T follicular helper cell (primary cell): ENCODE data around the gene PLXNB1.
"Not testable (repeated sequence)": the region's sequence is repeated elsewhere in the genome, so short reads cannot be mapped to it uniquely, and the experiment has no call there.

Experiments used
- DNase-seq: peaks from one replicate; pipeline ENCODE4 v3.0.0-alpha.2; 2020; ENCODE audit warnings: low read depth
- total RNA-seq, 2 experiments: gene quantifications; one replicate each; lab custom pipeline; 2026; lab: John Stamatoyannopoulos, UW

PLXNB1 gene, protein sequence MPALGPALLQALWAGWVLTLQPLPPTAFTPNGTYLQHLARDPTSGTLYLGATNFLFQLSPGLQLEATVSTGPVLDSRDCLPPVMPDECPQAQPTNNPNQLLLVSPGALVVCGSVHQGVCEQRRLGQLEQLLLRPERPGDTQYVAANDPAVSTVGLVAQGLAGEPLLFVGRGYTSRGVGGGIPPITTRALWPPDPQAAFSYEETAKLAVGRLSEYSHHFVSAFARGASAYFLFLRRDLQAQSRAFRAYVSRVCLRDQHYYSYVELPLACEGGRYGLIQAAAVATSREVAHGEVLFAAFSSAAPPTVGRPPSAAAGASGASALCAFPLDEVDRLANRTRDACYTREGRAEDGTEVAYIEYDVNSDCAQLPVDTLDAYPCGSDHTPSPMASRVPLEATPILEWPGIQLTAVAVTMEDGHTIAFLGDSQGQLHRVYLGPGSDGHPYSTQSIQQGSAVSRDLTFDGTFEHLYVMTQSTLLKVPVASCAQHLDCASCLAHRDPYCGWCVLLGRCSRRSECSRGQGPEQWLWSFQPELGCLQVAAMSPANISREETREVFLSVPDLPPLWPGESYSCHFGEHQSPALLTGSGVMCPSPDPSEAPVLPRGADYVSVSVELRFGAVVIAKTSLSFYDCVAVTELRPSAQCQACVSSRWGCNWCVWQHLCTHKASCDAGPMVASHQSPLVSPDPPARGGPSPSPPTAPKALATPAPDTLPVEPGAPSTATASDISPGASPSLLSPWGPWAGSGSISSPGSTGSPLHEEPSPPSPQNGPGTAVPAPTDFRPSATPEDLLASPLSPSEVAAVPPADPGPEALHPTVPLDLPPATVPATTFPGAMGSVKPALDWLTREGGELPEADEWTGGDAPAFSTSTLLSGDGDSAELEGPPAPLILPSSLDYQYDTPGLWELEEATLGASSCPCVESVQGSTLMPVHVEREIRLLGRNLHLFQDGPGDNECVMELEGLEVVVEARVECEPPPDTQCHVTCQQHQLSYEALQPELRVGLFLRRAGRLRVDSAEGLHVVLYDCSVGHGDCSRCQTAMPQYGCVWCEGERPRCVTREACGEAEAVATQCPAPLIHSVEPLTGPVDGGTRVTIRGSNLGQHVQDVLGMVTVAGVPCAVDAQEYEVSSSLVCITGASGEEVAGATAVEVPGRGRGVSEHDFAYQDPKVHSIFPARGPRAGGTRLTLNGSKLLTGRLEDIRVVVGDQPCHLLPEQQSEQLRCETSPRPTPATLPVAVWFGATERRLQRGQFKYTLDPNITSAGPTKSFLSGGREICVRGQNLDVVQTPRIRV (N-terminal part only)
- 8.3 to 17.6 reads per million in 2 experiments for total RNA-seq

DNA sequence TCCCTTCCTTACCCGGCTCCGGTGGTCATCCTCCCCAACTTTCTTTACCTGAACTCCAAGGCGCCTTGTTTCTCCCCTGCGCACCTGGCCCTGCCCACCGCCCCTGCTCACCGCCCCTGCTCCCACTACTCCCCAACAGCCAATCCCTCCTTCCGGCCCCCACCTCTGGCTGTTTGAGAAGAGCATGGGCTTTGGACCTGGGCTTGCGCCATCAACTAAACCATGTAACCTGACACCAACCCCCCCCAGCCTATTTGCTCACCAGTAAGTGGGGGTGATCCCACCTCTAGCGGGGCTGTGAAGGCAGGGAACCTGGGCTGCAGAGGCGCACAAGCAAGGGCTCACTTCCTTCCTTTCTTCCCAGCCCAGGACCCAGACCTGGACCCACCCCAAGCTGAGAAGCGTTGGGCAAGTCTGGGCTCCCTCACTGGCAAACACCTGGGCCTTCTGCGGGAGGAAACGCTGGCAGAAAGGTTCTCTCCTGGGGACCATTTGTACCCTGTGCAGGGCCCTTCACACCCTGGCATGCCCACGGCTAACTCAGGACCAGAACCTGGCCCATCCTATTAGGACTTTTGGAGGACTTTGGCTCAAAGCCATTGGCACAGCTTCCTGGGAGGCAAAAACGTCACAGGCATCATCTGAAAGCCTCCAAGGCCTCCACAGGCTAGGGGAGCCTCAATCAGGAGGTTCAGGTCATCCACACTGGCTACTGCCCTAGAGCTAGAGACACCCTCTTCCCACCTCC is at the start of gene PLXNB1:
TSS of gene PLXNB1 (minus strand) at position 127 of the 748 bp plus-strand sequence. CDS start 5,475 bp downstream, outside the sequence.
- DNase-seq = no peak

DNA sequence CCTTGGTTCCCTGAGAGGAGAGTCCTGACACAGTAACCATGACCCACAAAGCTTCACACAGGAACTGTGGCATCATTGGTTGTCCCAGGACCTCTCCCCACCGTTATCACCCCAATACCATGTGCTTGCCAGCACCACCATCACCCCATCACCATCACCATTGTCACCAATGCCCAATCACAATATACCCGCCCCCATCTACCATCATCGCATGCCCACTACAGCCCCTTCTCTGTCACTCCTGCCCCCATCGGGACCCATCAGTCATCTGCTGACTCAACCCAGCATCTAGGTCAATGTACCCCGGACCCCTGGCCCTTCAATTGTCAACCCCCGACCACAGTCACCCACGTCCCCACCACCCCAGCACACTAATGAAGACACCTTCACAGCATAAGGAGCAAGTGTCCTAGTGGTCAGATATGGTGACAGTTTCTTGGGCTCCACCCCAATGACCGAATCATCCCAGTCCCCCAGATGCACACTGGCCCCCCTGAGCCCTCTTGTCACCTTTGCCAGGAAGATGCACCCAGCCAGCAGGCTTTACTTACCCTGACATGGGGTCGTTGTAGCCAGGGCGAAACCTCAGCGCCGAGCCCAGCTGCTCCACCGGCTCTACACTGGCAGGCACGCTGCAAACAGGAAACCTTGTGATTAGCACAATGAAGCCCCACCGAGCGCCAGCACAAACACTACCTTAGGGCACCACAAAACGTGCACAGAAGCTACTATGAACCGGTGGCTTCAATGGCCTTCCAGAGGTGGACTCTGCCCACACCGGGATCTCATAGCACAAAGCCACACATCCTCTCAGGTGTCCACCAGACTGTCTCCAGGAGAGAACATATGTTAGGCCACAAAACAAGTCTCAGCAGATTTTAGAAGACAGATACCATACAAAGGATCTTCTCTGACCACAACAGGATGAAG is 49.0 kb upstream of the PLXNB1 start:
- DNase-seq = peak; percentile 49

DNA sequence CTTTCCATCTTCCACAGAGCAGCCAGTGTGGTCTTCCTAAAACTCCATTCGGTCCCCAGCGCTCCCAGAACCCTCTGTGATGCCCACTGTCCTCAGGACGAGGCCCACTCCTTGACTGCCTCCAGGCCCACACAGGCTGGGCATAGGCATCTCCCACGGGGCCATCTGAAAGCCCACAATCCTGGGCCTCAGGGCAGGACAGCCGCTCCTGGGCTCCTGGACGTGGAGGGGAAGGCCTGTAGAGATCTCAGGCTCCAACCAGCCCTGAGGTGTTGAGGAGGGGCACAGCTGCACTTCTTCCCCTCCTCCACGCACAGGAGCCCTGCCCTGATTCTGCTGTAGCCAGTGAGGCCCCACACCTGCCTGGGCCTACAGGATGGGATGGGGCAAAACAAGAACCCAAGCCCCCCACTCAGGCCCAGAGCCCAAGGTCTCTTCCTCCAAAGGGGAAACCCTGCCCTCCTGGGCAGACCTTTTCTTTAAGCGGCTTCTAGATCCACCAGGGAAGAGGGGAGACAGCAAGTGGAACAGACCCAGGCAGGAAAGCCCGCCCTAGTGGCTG is 48.2 kb upstream of the PLXNB1 start:
- no peak for DNase-seq

DNA sequence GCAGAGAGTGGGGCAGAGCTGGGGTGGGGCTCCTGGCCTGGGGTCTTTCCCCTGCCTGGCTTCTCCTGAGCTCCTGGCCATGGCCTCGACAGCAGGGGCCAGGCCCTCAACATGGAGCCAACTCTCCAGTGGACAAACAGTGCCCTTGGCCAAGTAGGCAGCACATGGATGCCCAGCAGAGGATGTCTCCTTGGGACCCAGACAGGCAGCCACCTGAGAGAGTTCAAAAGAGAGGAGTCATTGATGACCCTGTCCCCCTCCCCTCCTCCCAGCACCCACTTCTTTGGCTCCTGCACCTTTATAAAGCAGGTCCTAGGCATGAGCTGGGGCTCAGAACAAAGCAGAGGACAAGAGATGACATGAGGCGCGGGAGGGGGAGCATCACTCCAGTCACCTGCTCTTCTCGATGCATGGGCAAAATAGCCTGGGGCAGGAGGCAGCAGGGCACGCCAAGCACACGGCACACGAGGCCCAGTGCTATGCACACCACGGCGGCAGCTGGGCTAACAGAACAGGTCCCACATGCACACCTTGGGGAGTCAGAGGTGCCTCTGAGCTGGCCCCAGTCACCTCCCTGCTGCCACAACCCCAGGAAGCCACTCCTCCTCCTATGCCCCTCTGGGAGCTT is 46.7 kb upstream of the PLXNB1 start:
- no peak for DNase-seq

DNA sequence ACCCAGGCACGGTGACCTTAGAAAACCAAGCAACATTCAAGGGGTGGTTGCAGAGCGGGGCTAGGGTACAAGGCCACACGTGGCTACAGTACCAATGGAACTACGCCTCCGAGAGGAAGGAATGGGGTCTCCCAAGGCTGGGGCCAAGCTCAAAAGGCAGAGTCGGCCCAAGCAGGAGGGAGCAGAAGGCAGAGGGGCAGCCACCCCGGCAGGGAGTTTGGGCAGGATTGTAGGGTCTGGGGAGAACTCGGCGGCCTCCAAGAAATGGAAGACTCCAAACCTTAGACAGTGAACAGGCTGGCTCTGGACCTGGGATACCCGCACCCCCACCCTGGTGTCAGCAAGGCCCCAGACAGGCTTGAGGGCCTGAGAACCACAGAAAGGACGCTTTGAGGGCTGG is 45.3 kb upstream of the PLXNB1 start:
- DNase-seq = no peak

DNA sequence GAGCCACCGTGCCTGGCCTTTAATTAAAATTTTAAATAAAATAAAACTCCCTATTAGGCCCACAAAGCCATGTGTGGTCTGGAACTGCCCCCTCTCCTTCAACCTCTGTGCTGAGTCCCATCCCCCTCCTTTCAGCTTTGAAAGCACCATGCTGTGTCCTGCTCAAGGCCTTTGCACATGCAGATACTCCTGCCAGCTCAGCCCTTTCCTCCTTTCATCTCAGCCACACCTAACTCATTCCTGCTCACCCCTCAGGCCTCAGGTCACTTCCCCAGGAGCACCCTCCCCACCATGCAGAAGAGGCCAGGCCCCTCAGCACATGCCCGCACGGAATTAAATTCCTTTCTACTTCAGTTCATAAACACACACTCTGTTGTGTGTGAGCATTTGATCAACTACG is 44.7 kb upstream of the PLXNB1 start:
- no peak for DNase-seq

DNA sequence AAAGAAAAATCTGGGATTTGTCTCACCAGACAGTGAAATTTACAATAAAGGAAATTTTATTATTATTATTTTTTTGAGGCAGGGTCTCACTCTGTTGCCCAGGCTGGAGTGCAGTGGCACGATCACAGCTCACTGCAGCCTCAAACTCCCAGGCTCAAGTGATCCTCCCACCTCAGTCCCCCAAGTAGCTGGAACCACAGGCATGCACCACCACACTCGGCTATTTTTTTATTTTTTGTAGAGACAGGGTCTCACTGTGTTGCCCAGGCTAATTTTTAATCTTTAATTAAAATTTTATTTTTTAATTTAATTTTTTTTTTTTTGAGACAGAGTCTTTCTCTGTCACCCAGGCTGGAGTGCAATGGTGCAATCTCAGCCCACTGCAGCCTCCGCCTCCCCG is 44.1 kb upstream of the PLXNB1 start:
- not testable (repeated sequence) for DNase-seq

DNA sequence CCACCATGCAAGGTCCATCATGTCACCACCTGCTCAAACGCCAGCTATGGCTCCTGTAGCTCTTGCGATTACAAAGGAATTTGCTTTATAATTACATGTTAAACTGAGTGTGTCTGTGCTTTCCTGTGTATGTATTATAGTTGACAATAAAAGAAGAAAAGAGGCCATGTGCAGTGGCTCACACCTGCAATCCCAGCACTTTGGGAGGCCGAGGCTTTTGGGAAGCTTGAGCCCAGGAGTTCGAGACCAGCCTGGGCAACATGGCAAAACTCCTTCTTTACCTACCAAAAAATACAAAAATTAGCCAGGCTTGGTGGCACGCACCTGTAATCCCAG is 43.7 kb upstream of the PLXNB1 start:
- no peak for DNase-seq

DNA sequence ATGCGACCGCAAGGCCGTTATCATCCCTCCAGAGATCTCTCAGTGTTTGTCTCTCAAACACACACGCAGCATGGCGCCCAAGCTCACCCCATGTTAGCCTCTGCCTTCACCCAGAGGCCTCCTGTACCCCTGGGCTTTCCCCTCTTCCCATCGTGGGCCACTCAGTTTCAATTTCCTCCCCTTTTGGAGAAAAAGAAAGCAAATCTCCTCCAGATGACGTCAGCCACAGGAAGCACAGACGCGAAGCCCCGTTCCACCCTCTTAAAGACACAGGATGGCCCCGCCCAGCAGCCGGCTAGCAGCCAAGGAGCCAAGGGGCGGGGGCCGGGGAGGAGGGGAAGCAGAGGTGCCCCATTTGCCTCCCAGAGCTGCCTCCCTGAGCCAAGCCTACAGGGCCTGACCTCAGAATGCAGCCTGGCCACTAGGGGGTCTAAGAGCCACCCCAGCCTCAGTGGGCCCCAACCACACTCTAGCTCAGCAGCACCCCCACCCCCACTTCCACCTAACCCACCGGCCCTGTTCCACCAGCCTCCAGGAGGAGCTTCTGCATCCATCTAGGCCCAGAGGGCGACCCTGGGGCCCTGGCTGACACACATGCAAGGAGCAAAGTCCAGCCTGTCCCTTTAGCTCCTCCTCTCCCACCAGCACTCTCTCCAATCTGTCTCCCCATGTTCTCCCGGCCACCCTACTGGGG is 43.2 kb upstream of the PLXNB1 start:
- peak; percentile 92 for DNase-seq

DNA sequence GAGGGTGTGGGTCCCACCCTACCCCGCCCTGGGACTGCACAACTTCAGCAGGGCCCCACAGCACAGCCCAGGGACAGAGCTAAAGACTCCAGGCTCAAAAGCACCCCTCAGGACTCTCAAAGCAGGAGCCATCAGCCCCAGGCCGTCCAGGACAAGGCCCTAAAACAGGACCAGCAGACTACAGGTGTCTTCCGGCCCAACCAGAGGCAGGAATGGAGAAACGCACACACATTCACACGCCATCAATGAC is 42.7 kb upstream of the PLXNB1 start:
- no peak for DNase-seq

DNA sequence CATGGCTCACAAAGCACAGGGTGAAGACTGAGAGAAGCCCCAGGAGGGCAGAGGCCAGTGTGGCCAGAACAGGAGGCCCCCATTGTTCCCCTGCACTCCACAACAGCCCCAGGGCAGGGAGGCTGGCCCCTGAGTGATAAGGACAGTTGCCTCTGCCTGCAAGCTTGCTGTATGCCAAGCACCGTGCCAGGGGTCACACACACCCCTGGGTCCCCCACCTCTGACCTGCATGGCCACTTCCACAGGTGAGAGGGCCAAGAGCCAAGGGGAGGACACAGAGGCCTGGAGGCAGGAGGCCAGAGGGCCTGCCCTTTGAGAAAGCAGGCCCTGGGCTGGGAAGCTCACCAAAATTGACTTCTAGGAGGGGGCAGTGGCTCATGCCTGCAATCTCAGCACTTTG is 40.4 kb upstream of the PLXNB1 start:
- DNase-seq = no peak

DNA sequence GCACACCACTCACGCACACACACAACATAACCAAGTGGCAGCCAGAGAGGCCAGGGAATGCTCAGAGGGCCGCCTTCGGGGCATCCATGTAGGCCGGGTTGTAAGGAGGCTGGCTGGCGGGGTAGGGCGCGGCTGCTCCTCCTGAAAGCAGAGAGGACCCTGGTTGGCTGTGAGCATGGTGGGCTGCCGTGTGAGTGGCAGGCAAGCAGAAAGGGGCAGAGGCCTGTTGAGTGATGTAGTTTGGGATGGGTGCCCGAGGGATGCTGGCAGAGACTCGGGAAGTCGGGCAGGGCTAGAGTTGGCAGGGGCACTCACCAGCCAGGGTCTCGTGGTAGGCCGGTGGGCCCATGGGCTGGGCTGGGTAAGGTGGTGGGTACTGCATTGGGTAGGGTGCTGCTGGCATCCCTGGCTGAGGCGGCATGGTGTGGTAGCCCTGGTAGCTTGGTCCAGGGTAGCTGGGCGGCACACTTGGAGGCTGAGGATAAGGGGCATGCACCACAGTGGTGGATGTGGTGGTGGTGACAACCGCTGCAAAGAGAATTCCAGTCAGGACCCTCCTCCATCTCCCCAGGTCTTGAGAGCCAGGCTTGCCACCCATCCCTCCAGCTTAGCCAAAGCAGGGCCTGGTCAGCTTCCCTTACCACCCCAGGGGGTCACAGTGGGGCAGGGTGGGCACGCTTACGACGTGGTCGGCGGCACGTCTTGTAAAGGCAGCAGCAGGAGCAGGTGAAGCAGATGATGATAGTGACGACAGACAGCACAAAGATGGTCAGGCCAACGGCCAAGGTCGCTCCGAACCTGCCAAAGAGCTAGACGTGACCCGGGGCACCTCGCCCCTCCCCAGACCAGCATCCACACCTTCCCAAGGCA is 39.4 kb upstream of the PLXNB1 start:
- no peak for DNase-seq

DNA sequence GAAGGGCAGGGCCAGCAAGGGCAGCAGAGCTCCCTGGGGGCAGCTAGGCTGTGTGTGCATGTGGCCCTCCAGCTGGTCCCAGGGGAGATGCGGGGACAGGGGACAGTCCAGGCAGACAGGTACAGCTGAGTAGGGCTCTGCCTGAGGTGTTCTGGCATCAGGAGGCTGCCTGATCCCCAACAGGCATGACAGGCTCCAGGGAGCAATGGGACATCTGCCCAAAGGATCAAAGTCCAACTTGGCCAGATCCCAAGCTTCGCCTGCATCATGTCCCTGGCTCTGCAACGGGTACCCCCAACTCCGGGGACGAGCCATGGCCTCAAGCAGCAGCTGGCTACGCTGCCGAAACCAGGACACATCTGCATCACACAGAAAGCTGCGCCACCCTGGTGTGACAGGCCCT is 38.4 kb upstream of the PLXNB1 start:
- no peak for DNase-seq

DNA sequence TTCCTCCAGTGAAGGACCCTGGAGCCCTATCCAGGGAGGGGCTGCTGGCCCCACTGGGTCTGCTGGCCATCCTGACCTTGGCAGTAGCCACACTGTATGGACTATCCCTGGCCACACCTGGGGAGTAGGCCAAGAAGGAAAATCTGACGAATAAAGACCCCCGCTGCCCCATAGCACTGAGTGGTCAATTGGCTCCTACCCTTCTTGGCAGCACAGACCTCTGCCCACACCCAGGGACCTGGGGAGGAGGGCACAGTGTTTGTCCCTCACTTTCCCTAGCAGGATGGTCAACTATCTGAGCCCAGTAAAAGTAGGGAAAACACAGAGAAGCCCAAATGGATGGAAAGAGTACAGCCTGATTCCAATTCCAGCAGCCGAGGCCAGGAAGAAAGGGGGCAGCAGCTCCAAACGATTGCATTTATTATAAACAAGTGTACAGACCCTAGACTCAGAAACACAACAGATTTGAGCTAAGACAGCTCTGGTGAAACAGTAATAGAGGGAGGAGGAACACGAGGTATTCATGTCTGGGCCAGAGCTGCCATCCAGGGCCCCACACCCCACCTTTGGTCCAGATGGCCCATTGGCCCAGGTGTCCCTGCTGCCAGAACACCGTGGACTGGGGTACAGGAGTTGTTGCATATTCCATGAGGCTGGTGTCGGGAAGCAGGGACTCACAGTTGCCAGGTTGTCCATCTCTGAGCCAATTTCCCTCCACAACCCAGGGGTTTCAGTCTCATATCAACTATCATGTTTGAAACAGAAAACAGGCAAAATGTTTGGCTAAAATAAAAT is 37.8 kb upstream of the PLXNB1 start:
- no peak for DNase-seq

DNA sequence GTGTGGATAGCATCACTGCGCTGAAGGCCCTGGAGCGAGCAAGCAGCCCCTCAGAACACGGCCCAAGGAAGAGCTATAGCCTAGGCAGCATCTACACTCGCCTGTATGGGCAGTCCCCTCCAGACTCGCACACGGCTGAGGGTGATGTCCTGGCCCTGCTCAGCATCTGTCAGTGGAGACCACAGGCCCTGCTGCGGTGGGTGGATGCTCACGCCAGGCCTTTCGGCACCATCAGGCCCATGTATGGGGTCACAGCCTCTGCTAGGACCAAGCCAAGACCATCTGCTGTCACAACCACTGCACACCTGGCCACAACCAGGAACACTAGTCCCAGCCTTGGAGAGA is 37.2 kb upstream of the PLXNB1 start:
- DNase-seq = no peak

DNA sequence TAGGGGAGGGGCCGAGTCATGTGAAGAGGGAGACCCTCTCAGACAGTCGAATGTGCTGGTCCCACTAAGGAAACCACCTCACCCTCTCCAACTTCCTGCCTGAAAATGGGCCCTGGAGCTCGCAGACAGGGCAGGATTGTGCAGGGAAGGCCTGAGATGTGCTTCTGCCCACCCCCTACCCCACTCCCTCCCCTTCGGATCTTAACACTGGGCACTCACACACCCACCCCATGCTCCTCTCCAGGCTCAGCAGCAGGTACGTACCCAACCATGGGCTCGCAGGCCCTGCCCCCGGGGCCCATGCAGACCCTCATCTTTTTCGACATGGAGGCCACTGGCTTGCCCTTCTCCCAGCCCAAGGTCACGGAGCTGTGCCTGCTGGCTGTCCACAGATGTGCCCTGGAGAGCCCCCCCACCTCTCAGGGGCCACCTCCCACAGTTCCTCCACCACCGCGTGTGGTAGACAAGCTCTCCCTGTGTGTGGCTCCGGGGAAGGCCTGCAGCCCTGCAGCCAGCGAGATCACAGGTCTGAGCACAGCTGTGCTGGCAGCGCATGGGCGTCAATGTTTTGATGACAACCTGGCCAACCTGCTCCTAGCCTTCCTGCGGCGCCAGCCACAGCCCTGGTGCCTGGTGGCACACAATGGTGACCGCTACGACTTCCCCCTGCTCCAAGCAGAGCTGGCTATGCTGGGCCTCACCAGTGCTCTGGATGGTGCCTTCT is 36.7 kb upstream of the PLXNB1 start:
- DNase-seq = no peak
